ENCODE results near the gene TK1.

DNA sequence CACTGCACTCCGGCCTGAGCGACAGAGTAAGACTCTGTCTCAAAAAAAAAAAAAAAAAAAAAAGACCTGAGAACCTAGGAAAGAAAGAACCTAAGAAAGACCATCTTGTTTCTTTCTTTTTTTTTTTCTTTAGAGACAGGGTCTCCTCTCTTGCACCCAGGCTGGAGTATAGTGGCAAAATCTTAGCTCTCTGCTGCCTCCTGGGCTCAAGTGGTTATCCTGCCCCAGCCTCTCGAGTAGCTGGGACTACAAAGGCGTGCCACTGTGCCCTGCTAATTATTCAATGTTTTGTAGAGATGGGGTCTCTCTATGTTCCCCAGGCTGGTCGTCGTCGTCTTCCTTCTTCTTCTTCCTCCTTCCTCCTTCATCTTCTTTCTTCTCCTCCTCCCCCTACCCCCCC is 19.4 kb upstream of the TK1 start:
- TF ChIP-seq, protein P1, sequence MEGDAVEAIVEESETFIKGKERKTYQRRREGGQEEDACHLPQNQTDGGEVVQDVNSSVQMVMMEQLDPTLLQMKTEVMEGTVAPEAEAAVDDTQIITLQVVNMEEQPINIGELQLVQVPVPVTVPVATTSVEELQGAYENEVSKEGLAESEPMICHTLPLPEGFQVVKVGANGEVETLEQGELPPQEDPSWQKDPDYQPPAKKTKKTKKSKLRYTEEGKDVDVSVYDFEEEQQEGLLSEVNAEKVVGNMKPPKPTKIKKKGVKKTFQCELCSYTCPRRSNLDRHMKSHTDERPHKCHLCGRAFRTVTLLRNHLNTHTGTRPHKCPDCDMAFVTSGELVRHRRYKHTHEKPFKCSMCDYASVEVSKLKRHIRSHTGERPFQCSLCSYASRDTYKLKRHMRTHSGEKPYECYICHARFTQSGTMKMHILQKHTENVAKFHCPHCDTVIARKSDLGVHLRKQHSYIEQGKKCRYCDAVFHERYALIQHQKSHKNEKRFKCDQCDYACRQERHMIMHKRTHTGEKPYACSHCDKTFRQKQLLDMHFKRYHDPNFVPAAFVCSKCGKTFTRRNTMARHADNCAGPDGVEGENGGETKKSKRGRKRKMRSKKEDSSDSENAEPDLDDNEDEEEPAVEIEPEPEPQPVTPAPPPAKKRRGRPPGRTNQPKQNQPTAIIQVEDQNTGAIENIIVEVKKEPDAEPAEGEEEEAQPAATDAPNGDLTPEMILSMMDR (IDR thresholded peaks at IDR 0.05), result no peak
- TF ChIP-seq EZH2 (IDR thresholded peaks at IDR 0.05; ENCODE audit: borderline replicate concordance, insufficient read depth, low read depth, low read length, poor library complexity, severe bottlenecking), result no peak
